GM12865 (cell line): ENCODE measurements around the gene MYH15.

Source experiments
- DNase-seq: peaks from one replicate; pipeline ENCODE4 v3.0.0; 2010; ENCODE audit warnings: low read depth
- H3K4me3 ChIP-seq: 2 replicates; pipeline ENCODE4 v1.5.1; 2011; ENCODE audit warnings: mild to moderate bottlenecking, low read depth, low read length, control low read depth
- CTCF ChIP-seq: IDR thresholded peaks from 2 replicates; pipeline ENCODE4 v1.5.1; 2011; ENCODE audit warnings: low read length, control low read depth, low read depth, inconsistent platforms; ENCODE audit not compliant: insufficient read depth; ENCODE audit errors: missing control alignments

Gene MYH15

DNA sequence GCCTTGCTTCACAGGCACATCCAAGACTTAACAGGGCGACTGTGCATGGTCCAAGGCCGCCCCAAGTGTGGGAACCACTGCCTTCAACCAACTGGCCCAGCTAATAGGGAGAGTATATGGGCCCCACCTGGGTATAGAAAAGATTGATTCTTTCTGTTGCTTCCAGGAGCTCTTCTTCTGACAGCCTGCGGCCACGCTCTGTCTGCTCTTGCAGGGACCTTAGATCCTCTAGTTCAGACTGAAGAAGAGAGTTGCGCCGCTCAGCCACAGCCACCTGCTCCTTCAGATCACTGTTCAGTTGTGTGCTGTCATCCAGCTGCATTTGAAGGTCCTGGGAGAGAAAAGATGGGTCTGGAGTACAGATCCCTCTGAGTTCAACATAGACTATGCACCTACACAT is 111.9 kb downstream of the MYH15 start:
- TF ChIP-seq CTCF: no peak

DNA sequence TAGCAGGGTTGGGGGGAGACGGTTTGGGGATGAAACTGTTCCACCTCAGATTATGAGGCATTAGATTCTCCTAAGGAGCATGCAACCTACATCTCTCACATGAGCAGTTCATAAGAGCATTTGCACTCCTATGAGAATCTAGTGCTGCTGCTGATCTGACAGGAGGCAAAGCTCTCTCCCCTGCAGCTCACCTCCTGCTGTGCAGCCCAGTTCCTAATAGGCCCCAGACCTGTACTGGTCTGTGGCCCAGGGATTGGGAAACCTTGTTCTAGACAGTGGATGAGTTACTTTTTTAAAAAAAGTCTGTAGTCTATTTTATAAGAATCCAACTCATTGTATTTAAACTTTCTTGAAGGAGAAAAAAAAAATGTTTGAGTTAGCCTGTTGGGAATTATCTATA is 114.1 kb downstream of the MYH15 start:
- TF ChIP-seq CTCF: no peak
- DNase-seq: no peak
- no peak overlapping the region for H3K4me3 ChIP-seq

More for the DNA sequence above, 111.9 kb downstream of the MYH15 start:
- DNase-seq: no peak
- no peak overlapping the region for H3K4me3 ChIP-seq

GRCh38 chr3:108394563-108394962 is 115.8 kb downstream of the MYH15 start:
- no peak overlapping the region for H3K4me3 ChIP-seq
- DNase-seq: no peak
- TF ChIP-seq CTCF: no peak

DNA sequence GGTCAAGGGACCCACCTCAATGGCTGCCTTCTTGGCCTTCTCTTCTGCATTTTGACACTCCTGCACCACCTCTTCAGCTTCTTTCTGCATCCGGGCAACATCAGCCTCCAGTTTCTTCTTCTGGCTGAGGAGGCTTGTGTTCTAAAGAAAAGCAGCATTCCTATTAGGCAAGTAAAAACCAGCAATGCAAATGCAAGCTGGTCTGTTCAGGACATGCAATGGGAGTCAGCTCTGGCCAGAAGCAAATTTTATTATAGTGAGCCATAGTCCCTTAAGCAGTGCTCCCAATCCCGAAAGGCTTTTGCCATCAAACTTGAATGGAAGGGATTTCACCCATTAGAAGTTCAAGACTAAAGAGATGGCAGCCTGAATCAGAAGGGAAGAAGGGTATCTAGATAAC is 116.4 kb downstream of the MYH15 start:
- no peak for TF ChIP-seq CTCF
- no peak overlapping the region for H3K4me3 ChIP-seq
- DNase-seq: no peak

GRCh38 chr3:108393128-108393900 is 117.1 kb downstream of the MYH15 start:
- TF ChIP-seq CTCF: no peak
- DNase-seq: no peak
- no peak overlapping the region for H3K4me3 ChIP-seq

- TF ChIP-seq CTCF: no peak
- no peak for DNase-seq
- H3K4me3 ChIP-seq: no peak overlapping the region
Measured at GRCh38 chr3:108391917-108392593, 118.3 kb downstream of the MYH15 start.

DNA sequence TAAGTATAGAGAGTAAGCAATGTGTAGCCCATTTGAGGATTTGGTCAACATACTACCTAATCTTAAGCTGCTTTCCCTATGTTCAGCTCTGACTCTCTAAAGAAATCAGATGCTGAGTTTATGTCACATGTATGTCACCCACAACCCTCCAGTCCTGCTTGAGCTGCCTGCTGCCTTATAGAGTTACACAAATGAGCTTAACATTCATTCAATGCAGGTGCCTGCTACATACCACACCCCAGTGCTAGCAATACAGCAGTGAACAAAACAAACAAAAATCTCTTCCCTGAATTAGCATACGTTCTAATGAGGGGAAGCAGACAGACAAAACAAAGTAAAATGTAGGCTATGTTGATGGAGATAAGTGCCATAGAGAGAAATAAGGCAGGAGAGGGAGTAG is 121.0 kb downstream of the MYH15 start:
- no peak for TF ChIP-seq CTCF
- peak; percentile 24 for DNase-seq
- no peak overlapping the region for H3K4me3 ChIP-seq
